GM12873 (cell line): ENCODE data around the gene OR2AG1.

ENCODE experiments used
- CTCF ChIP-seq: IDR thresholded peaks from 2 replicates; pipeline ENCODE4 v1.5.1; 2012; ENCODE audit warnings: low read depth, mild to moderate bottlenecking, moderate library complexity, low read length, control low read depth; ENCODE audit not compliant: insufficient read depth; ENCODE audit errors: missing control alignments

The OR2AG1 gene

GRCh38 chr11:6782720-6783119 is at the start of gene OR2AG1:
OR2AG1 (plus strand) TSS chr11:6783020; CDS start chr11:6785038, 2,018 bp downstream.
- no peak for TF ChIP-seq CTCF

- TF ChIP-seq CTCF = no peak
Observed at GRCh38 chr11:6733326-6734275, 49.2 kb upstream of the OR2AG1 start.

- no peak for TF ChIP-seq CTCF
Observed at GRCh38 chr11:6734616-6735015, 48.2 kb upstream of the OR2AG1 start.

- TF ChIP-seq CTCF = no peak
Observed at GRCh38 chr11:6735306-6735705, 47.5 kb upstream of the OR2AG1 start.

- no peak for TF ChIP-seq CTCF
Observed at GRCh38 chr11:6736495-6737121, 46.2 kb upstream of the OR2AG1 start.

GRCh38 chr11:6737872-6738466 is 44.9 kb upstream of the OR2AG1 start:
- TF ChIP-seq CTCF = peak; percentile 70

GRCh38 chr11:6738590-6738989 is 44.2 kb upstream of the OR2AG1 start:
- TF ChIP-seq CTCF = no peak
